ENCODE data around the gene CASK.

The CASK gene

DNA sequence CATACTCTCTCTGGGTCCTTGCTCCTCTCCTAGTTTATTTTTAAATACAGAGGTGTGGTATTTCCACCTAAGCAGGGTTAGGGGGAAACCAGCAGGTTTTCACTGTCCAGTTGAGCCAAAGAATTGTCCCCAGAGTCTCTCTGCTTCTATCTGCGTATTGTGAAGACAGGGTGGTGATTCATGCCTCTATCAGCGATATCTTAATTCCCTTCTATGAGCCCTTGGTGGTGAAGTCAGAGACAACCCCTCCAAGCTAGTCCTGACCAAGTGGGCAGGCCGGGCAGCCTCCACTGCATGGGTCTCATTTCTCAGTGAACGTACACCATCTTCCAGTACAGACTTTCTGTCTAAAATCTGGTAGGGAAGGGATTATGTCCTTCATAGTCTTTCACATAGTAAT, 335.1 kb downstream of the CASK start:
- DNase-seq (ENCODE audit: low read depth) = no peak
- no peak for TF ChIP-seq CTCF (IDR thresholded peaks at IDR 0.05; ENCODE audit: low read length, missing control alignments)
- H3K4me3 ChIP-seq (replicated peaks; ENCODE audit: low read depth, low read length) = no peak overlapping the region

- DNase-seq (ENCODE audit: low read depth) = no peak
- no peak overlapping the region for H3K4me3 ChIP-seq (replicated peaks; ENCODE audit: low read depth, low read length)
- TF ChIP-seq CTCF (IDR thresholded peaks at IDR 0.05; ENCODE audit: low read length, missing control alignments) = no peak
Measured at GRCh38 chrX:41580423-41581064, 342.8 kb downstream of the CASK start.

- no peak for TF ChIP-seq CTCF (IDR thresholded peaks at IDR 0.05; ENCODE audit: low read length, missing control alignments)
- no peak for DNase-seq (ENCODE audit: low read depth)
- no peak overlapping the region for H3K4me3 ChIP-seq (replicated peaks; ENCODE audit: low read depth, low read length)
Measured at GRCh38 chrX:41563876-41564275, 359.5 kb downstream of the CASK start.

DNA sequence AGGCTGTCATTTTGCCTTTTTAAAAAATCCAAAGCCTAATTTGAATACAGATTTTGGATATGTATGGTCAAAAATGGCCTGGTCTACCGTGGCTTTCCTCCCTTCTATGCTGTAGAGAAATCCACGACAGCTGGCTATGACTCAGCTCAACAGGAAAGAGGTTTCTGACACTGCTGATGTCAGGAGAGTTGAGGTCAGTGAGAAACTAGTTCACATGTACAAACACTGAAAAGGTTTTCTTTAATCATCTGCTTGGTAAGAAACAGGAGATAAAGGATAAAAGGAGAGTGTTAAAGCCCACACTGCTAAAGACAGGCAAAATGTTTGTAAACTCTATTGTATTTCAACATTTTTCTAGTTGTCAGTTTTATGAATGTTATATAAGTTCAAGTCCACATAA, 362.3 kb downstream of the CASK start:
- peak; percentile 91 for DNase-seq (ENCODE audit: low read depth)

GRCh38 chrX:41559235-41560052, 363.9 kb downstream of the CASK start:
- peak; percentile 90 for DNase-seq (ENCODE audit: low read depth)
- TF ChIP-seq CTCF (IDR thresholded peaks at IDR 0.05; ENCODE audit: low read length, missing control alignments) = no peak
- no peak overlapping the region for H3K4me3 ChIP-seq (replicated peaks; ENCODE audit: low read depth, low read length)

More for the DNA sequence above, 362.3 kb downstream of the CASK start:
- no peak overlapping the region for H3K4me3 ChIP-seq (replicated peaks; ENCODE audit: low read depth, low read length)
- TF ChIP-seq CTCF (IDR thresholded peaks at IDR 0.05; ENCODE audit: low read length, missing control alignments) = no peak

- H3K4me3 ChIP-seq (replicated peaks; ENCODE audit: low read depth, low read length) = no peak overlapping the region
- peak; percentile 39 for TF ChIP-seq CTCF (IDR thresholded peaks at IDR 0.05; ENCODE audit: low read length, missing control alignments)
- peak; percentile 53 for DNase-seq (ENCODE audit: low read depth)
Measured at GRCh38 chrX:41558531-41558930, 364.8 kb downstream of the CASK start.
